K562 (cell line): ENCODE measurements around the gene NAT14. TPM values are rescaled to one million over a fixed set of nuclear protein-coding genes. Genes with fewer than 3 reads are reported as not detected.

Experiments used
- ATF1 ChIP-seq, 2 experiments: fragments of 450-650 bp in 1 of 2; IDR thresholded peaks; 2 replicates each; pipeline ENCODE4 v1.6.1; 2016; ENCODE audit warnings: missing compliant biosample characterization in 1 of 2, missing genetic modification characterization in 1 of 2
- CCAR2 ChIP-seq: fragments of 200-400 bp; formaldehyde crosslinking; IDR thresholded peaks from 2 replicates; pipeline ENCODE4 v1.6.1; 2017; ENCODE audit warnings: mild to moderate bottlenecking, low read depth, low read length
- CXXC5 ChIP-seq: fragments of 250-450 bp; sonication (Bioruptor Pico); IDR thresholded peaks from 2 replicates; pipeline ENCODE4 v1.8.0; 2022; ENCODE audit warnings: inconsistent platforms, mild to moderate bottlenecking, moderate library complexity
- E2F6 ChIP-seq, 2 experiments: IDR thresholded peaks; 2 replicates each; pipeline ENCODE4 v1.6.1; 2011; ENCODE audit warnings: borderline replicate concordance in 1 of 2, control low read depth in 1 of 2, low read depth in 1 of 2, low read length in 1 of 2, mild to moderate bottlenecking in 1 of 2, mixed read lengths in 1 of 2, moderate library complexity in 1 of 2; ENCODE audit not compliant: insufficient read depth in 1 of 2, insufficient read length in 1 of 2, poor library complexity in 1 of 2, severe bottlenecking in 1 of 2; ENCODE audit errors: extremely low read depth in 1 of 2
- ETV6 ChIP-seq, 3 experiments: fragments of 150-350 bp in 1 of 3; sonication (generic) in 1 of 3; formaldehyde crosslinking in 1 of 3; IDR thresholded peaks; 2 replicates each; pipeline versions ENCODE4 v1.6.1 to v1.8.0; 2014 to 2022; ENCODE audit warnings: borderline replicate concordance in 2 of 3, low read depth in 2 of 3, antibody characterized with exemption in 1 of 3, low read length in 1 of 3, mild to moderate bottlenecking in 1 of 3, missing genetic modification reagents in 1 of 3
- HMG20B ChIP-seq: fragments of 250-450 bp; sonication (Bioruptor Pico); IDR thresholded peaks from 2 replicates; pipeline ENCODE4 v1.5.0; 2021; ENCODE audit warnings: mild to moderate bottlenecking
- HNRNPH1 ChIP-seq: fragments of 200-400 bp; formaldehyde crosslinking; optimal IDR thresholded peaks from 2 replicates; pipeline ENCODE3; 2017; ENCODE audit warnings: low read depth, mild to moderate bottlenecking, low read length, moderate library complexity
- JUN ChIP-seq, 2 experiments: sonication (generic) in 1 of 2; formaldehyde crosslinking in 1 of 2; IDR thresholded peaks; 2 replicates each; pipeline versions ENCODE4 v1.6.1 to v1.8.0; 2012 to 2022; ENCODE audit warnings: borderline replicate concordance in 2 of 2, mild to moderate bottlenecking in 2 of 2, improper control_type of control experiment in 1 of 2, low read depth in 1 of 2, low read length in 1 of 2, missing genetic modification reagents in 1 of 2
- MBD2 ChIP-seq: sonication (generic); IDR thresholded peaks from 2 replicates; pipeline ENCODE4 v1.6.1; 2016; ENCODE audit warnings: low read depth, borderline replicate concordance
- NR3C1 ChIP-seq: sonication (generic); formaldehyde crosslinking; IDR thresholded peaks from 2 replicates; pipeline ENCODE4 v1.8.1; 2022; ENCODE audit warnings: missing genetic modification reagents
- RCOR1 ChIP-seq, 2 experiments: IDR thresholded peaks; 2 replicates each; pipeline ENCODE4 v1.6.1; 2012; ENCODE audit warnings: low read depth in 2 of 2, low read length in 2 of 2, borderline replicate concordance in 1 of 2, improper control_type of control experiment in 1 of 2
- RFX5 ChIP-seq: IDR thresholded peaks from 2 replicates; pipeline ENCODE4 v1.6.1; 2011; ENCODE audit warnings: low read depth, mild to moderate bottlenecking, improper control_type of control experiment, low read length
- TAF7 ChIP-seq: fragments of 450-650 bp; IDR thresholded peaks from 2 replicates; pipeline ENCODE4 v1.6.1; 2016; ENCODE audit warnings: missing genetic modification characterization, missing compliant biosample characterization
- XRCC3 ChIP-seq: fragments of 450-650 bp; IDR thresholded peaks from 2 replicates; pipeline ENCODE4 v1.6.1; 2017; ENCODE audit warnings: mild to moderate bottlenecking, moderate library complexity
- ZNF518B ChIP-seq: fragments of 250-450 bp; sonication (Bioruptor Pico); IDR thresholded peaks from 2 replicates; pipeline ENCODE4 v1.5.0; 2021; ENCODE audit warnings: mild to moderate bottlenecking, moderate library complexity
- ZNF639 ChIP-seq, 2 experiments: fragments of 200-800 bp in 1 of 2; sonication (Bioruptor generic) in 1 of 2; sonication (generic) in 1 of 2; formaldehyde crosslinking in 1 of 2; IDR thresholded peaks in 1 of 2; conservative IDR thresholded peaks in 1 of 2; 2 replicates each; pipeline versions ENCODE4 v1.5.0 to v1.6.1; 2016 to 2020; ENCODE audit warnings: missing compliant biosample characterization in 1 of 2, missing genetic modification characterization in 1 of 2, missing genetic modification reagents in 1 of 2
- ZNF778 ChIP-seq: fragments of 450-650 bp; formaldehyde crosslinking; IDR thresholded peaks from 2 replicates; pipeline ENCODE4 v1.4.0; 2020; ENCODE audit warnings: mild to moderate bottlenecking, moderate library complexity
- polyA plus RNA-seq, 8 experiments: library from polyadenylated mRNA; depleted of rRNA in 4 of 8; stranded (reverse) in 5 of 8; unstranded in 3 of 8; fragments of >200 nt; fragmentation: Nextera tagmentation in 2 of 8; fragmentation: Illumina TruSeq in 1 of 8; extraction: Ambion mirVana in 2 of 8; extraction: Trizol in 1 of 8; gene quantifications; 2 replicates each; pipeline versions ENCODE4 v1.2.1 to v1.2.3, GENCODE V29; 2011 to 2014; ENCODE audit warnings: inconsistent platforms in 1 of 8, missing spikeins in 1 of 8
- total RNA-seq, 7 experiments: library from RNA; depleted of rRNA in 6 of 7; stranded (reverse); fragments of >200 nt in 6 of 7; fragmentation: Illumina TruSeq in 2 of 7; extraction: Trizol in 2 of 7; gene quantifications; 2 replicates each; pipeline versions ENCODE4 v1.2.1 to v1.2.3, GENCODE V29; 2011 to 2021; ENCODE audit warnings: low replicate concordance in 1 of 7

Gene NAT14
- total and polyA plus RNA-seq, 9 of the 15 experiments (the other 6 are each of a cell fraction or from before 2014, with no cell fraction given), result 2.4 to 77.0 (median 26.7) TPM

GRCh38 chr19:55467236-55468053 is 17.5 kb upstream of the NAT14 start (continued):
- TF ChIP-seq RCOR1 (IDR thresholded peaks at IDR 0.05; ENCODE audit: borderline replicate concordance in 1 of 2, low read depth in 2 of 2, low read length in 2 of 2) (peak in 1 of 2 experiments; percentile 86; a peak in 2 of 4 replicates), E2F6 (IDR thresholded peaks at IDR 0.05; ENCODE audit: borderline replicate concordance in 1 of 2, extremely low read depth in 1 of 2, insufficient read depth in 1 of 2, insufficient read length in 1 of 2, low read depth in 1 of 2, low read length in 1 of 2, poor library complexity in 1 of 2, severe bottlenecking in 1 of 2) (peak in 1 of 2 experiments; percentile 52), HNRNPH1 (no peak), ZNF518B (CRISPR knock-in tag) (no peak), XRCC3 (no peak), TAF7 (tag) (no peak), CXXC5 (CRISPR knock-in tag) (peak; percentile 43), ZNF639 (CRISPR knock-in tag; conservative IDR thresholded peaks at IDR 0.05 in 1 of 2, IDR thresholded peaks at IDR 0.05 in 1 of 2) (no peak; a peak in 1 of 4 replicates), JUN (IDR thresholded peaks at IDR 0.05; ENCODE audit: borderline replicate concordance, low read depth, low read length) (peak; percentile 7; the same call in 1 of the 2 replicates), JUN (CRISPR knock-in tag; IDR thresholded peaks at IDR 0.05; ENCODE audit: borderline replicate concordance) (no peak), NR3C1 (no peak), ATF1 (CRISPR knock-in tag; IDR thresholded peaks at IDR 0.05) (no peak), ATF1 (tag; IDR thresholded peaks at IDR 0.05) (peak; percentile 52; the same call in 1 of the 2 replicates), ZNF778 (CRISPR knock-in tag) (no peak), HMG20B (no peak), ETV6 (IDR thresholded peaks at IDR 0.05; ENCODE audit: borderline replicate concordance in 1 of 2, low read depth in 2 of 2, low read length in 1 of 2) (no peak), ETV6 (CRISPR knock-in tag; IDR thresholded peaks at IDR 0.05; ENCODE audit: borderline replicate concordance) (no peak), MBD2 (no peak; the same call in 1 of the 2 replicates), RFX5 (no peak), CCAR2 (no peak)
